Activated T-helper 1 cell treated with anti-CD3 and anti-CD28 coated beads, Interleukin-12 subunit alpha, Interleukin-12 subunit beta, Interleukin-2, Interleukin-4 antibody, amounts not matched to agents 30 ng/mL and 10 ng/mL and 1 ng/mL, durations not matched to agents 14 hours and 24 hours and 36 hours (primary cell): ENCODE measurements around the gene ZNF554. TPM values are rescaled to one million over a fixed set of nuclear protein-coding genes. Genes with fewer than 3 reads are reported as not detected.

Experiments used
- DNase-seq: peaks from one replicate; pipeline ENCODE4 v3.0.0; 2021; ENCODE audit warnings: low spot score
- H3K27ac Mint-ChIP-seq: one replicate; pipeline ENCODE4 v1.8.0; 2021; ENCODE audit warnings: mild to moderate bottlenecking, mixed read lengths
- H3K27me3 Mint-ChIP-seq: one replicate; pipeline ENCODE4 v1.8.0; 2022; ENCODE audit warnings: mild to moderate bottlenecking, moderate library complexity, mixed read lengths; ENCODE audit not compliant: insufficient read depth
- H3K36me3 Mint-ChIP-seq: one replicate; pipeline ENCODE4 v1.8.0; 2021; ENCODE audit warnings: low read depth, mixed read lengths
- H3K4me1 Mint-ChIP-seq: one replicate; pipeline ENCODE4 v1.8.0; 2021; ENCODE audit warnings: low read depth, mixed read lengths
- H3K4me3 Mint-ChIP-seq: one replicate; pipeline ENCODE4 v1.8.0; 2021; ENCODE audit warnings: mild to moderate bottlenecking, moderate library complexity, mixed read lengths
- H3K9me3 Mint-ChIP-seq: one replicate; pipeline ENCODE4 v1.8.0; 2021; ENCODE audit warnings: mixed read lengths
- intact Hi-C: fragments of 100-400 bp; cut with micrococcal nuclease; formaldehyde crosslinking; loops from one replicate; pipeline ENCODE4 v1.15.1; 2024
- total RNA-seq: library from RNA; stranded (reverse); gene quantifications from 2 replicates; pipeline ENCODE4 v1.2.3, GENCODE V29; 2022

Gene ZNF554
- total RNA-seq, 1 donor from 2014 or later = 1.9 TPM

DNA sequence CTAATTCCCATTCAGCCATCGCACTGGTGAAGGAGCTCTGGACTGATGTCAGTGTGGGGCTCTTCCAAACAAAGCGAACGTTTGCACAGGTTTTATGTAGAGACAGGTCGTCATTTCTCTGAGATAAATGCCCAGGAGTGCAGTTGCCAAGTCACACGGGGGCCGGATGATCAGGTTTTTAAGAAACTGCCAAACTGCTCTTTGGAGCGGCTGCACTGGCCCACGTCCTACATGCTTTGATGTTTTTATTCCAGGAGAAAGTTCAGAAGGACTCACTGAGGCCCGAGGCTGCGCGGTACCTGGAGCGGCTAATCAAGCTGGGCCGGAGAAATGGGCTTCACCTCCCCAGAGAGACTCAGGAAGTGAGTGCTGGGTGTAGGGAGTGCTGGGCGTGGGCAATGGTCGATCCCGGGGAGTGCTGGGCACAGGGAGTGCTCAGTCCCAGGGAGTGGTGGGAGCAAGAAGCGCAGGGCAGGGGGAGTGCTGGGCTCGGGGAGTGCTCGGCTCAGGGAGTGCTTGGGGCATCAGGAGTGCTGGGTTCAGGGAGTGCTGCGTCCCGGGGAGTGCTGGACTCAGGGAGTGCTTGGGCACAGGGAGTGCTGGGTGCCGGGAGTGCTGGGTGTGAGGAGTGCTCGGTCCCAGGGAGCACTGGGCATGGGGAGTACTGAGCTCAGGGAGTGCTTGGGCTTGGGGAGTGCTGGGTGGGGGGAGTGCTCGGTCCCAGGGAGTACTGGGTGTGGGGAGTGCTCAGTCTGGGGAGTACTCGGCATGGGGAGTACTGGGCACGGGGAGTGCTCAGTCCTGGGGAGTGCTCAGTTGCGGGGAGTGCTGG, 23.6 kb upstream of the ZNF554 start:
- H3K27me3 Mint-ChIP-seq = no peaks in the 10 kb centered on the region
- peaks cover 25% of the 10 kb centered on the region for H3K36me3 Mint-ChIP-seq
- no peaks in the 10 kb centered on the region for H3K9me3 Mint-ChIP-seq
- DNase-seq = no peak
- H3K4me3 Mint-ChIP-seq = no peak overlapping the region
- no peak overlapping the region for H3K27ac Mint-ChIP-seq
- intact Hi-C loops = no loop called here
- no peaks in the 10 kb centered on the region for H3K4me1 Mint-ChIP-seq

DNA sequence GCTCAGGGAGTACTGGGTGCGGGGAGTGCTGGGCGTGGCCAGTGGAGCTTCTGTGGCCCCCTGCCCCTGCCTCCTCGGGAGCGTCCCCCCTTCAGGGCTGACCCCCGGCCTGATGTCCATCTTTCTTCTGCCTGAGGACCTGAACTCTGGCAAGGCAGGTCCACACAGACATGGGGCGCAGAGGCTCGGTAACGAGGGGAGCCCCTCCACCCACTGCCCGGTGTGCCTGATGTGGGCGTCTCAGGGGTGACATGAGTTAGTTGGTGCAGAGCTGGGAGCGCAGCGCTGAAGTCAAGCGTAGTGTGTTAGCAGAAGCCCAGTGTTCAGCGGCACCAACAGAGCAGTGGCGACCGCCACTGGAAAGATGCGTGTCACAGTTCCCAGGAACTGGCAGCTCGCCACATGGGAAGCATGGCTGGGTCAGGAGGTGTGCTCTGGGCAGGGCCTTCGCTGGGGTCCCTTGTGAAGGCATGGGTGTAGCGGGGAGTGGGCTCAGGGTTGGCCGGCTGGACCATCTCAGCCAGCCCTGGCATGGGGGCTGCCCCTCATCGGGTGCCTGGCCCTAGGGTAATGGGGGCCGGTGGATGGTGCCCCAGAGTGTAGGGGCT, 22.9 kb upstream of the ZNF554 start:
- H3K4me3 Mint-ChIP-seq = no peak overlapping the region

DNA sequence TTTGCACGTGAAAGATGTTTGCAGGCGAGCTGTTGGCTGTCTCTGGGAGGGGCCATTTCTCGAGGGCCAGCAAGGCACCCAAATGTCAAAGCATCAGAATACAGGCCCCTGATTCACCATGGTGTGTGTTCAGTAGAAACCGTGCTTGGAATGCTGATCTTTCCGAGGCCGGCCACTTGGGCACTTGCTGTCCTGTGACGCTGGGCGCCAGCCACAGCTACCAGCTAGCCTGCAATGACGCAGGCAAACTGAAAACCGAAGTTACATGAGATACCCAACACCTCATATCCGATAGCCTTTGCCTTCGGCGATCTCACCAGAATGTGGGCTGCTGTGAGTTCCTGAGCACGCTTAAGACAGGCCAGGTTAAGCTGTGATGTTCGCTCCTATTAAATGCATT, 22.4 kb upstream of the ZNF554 start:
- Mint-ChIP-seq H3K4me3 (no peak overlapping the region), H3K27ac (no peak overlapping the region), H3K4me1 (no peaks in the 10 kb centered on the region), H3K36me3 (peaks cover 24% of the 10 kb centered on the region), H3K9me3 (no peaks in the 10 kb centered on the region), H3K27me3 (no peaks in the 10 kb centered on the region)
- intact Hi-C loops = no loop called here
- no peak for DNase-seq

More for the DNA sequence above, 22.9 kb upstream of the ZNF554 start:
- no peaks in the 10 kb centered on the region for H3K9me3 Mint-ChIP-seq
- peaks cover 26% of the 10 kb centered on the region for H3K36me3 Mint-ChIP-seq
- H3K27ac Mint-ChIP-seq = no peak overlapping the region
- H3K4me1 Mint-ChIP-seq = no peaks in the 10 kb centered on the region
- H3K27me3 Mint-ChIP-seq = no peaks in the 10 kb centered on the region
- DNase-seq = no peak
- intact Hi-C loops = no loop called here

DNA sequence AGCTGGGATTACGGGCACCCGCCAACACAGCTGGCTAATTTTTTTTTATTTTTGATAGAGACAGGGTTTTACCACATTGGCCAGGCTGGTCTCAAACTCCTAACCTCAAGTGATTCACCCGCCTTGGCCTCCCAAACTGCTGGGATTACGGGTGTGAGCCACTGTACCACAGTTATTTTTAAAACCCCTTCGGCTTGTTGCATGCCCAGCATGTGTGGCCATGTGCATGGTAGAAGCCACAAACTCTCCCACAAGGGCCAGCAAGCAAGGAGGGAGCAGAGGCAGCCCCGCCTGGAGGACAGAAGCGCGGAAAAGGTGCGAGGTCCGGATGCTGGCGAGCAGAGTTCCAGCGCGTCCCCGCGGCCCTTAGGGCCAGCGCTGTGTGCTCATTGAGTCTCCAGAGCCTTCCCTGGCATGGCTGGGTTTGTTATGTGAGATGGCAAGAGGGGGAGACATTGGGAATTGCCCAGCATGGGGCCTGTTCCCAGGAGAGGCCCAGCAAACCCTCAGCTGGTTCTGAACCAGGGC, 21.4 kb upstream of the ZNF554 start:
- Mint-ChIP-seq H3K4me1 (peaks cover 6% of the 10 kb centered on the region), H3K27ac (no peak overlapping the region), H3K9me3 (no peaks in the 10 kb centered on the region), H3K36me3 (peaks cover 30% of the 10 kb centered on the region), H3K4me3 (no peak overlapping the region), H3K27me3 (no peaks in the 10 kb centered on the region)
- DNase-seq = no peak
- intact Hi-C loops = no loop called here

DNA sequence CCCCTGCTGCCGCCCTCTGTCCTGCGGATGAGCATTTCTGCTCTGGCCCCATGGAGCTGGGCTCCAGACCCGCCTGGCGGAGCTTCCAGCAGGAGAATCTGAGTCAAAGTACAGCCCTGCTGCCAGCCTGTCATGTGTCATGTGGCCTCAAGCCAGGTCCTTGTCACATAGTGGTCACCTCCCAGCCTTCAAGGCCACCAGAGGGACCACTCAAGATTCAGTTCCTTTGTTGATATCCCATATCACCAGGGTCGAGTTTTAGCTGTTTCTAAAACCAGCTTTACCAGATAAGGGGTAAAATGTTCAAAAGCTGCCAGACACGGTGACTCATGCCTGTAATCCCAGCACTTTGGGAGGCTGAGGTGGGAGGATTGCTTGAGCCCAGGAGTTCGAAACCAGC, 20.9 kb upstream of the ZNF554 start:
- Mint-ChIP-seq H3K4me1 (peaks cover 6% of the 10 kb centered on the region), H3K27ac (no peak overlapping the region), H3K9me3 (no peaks in the 10 kb centered on the region), H3K27me3 (no peaks in the 10 kb centered on the region), H3K4me3 (no peak overlapping the region), H3K36me3 (peaks cover 28% of the 10 kb centered on the region)
- DNase-seq = no peak
- intact Hi-C loops = no loop called here

DNA sequence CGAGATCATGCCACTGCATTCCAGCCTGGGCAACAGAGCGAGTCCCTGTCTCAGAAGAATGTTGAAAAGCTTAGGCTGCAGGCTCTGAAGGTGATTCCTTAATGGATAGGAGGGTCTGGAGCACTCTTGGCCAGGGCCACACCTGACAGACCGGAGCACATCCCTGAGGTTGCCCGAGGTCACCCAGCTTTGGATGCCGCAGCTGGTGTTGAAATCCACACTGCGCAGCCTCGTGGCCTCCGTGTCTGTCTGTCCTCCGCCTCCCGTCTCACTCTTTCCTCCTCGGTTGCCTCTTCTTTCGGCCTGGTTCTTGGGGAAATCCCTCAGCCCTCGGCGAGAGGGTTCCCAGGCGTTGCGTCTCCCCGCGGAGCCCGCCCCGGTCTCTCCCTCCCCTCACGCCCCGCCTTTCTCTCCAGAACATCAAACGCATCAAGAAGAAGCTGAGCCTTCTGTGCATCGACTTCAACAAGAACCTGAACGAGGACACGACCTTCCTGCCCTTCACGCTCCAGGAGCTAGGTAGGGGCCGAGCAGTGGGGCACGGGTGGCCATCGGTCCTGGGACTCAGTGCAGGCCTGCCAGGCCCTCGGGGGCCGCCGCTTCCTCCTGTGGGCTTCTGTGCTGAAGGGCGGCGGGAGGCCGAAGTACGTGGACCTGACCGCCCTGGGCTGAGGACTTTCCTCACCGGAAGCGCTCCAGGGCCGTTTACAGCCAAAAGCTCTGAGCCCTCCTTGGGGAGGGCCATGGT, 20.2 kb upstream of the ZNF554 start:
- Mint-ChIP-seq H3K27me3 (no peaks in the 10 kb centered on the region), H3K36me3 (peaks cover 26% of the 10 kb centered on the region), H3K4me3 (no peak overlapping the region), H3K27ac (no peak overlapping the region), H3K9me3 (no peaks in the 10 kb centered on the region), H3K4me1 (peaks cover 6% of the 10 kb centered on the region)
- DNase-seq = no peak
- intact Hi-C loops = no loop called here

DNA sequence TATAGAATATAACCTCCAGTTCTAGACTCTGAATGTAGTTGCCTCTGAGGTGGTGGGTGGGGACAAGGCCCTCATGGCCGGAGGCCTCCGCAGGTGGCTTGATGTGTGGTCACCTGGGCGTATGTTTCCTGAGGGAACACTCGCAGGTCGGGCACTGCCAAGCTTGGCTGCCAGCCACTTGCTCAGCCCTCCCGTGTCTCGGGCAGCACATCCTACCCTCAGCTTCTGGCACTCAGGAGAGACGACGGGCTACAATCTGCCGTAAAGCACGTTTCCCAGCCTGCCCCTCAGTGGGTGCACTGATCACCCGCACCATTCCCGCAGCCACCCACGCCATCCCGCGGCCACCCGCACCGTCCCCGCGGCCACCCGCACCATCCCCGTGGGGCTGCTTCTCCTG, 19.2 kb upstream of the ZNF554 start:
- Mint-ChIP-seq H3K9me3 (no peaks in the 10 kb centered on the region), H3K4me1 (peaks cover 6% of the 10 kb centered on the region), H3K27me3 (no peaks in the 10 kb centered on the region), H3K4me3 (no peak overlapping the region), H3K36me3 (peaks cover 23% of the 10 kb centered on the region), H3K27ac (no peak overlapping the region)
- intact Hi-C loops = no loop called here
- no peak for DNase-seq

DNA sequence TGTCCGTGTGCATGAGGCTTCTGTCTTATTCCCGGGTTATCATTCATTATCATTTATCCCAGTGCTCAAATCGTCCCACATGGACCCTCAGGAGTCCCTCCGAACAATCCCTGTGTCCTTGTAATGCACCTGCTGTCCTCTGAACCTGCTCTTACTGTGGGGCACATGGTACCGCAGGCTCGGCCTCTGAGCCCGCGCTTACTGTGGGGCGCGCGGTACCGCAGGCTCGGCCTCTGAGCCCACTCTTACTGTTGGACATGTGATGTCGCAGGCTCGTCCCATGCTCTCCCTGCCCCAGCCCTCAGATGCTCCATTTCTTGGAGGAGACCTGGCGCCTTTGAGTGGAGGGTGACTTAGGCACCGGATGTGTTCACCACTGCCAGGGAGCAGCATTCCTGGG, 16.8 kb upstream of the ZNF554 start:
- DNase-seq = no peak
- peaks cover 18% of the 10 kb centered on the region for H3K36me3 Mint-ChIP-seq
- no peak overlapping the region for H3K4me3 Mint-ChIP-seq
- no peaks in the 10 kb centered on the region for H3K9me3 Mint-ChIP-seq
- H3K4me1 Mint-ChIP-seq = peaks cover 6% of the 10 kb centered on the region
- no peak overlapping the region for H3K27ac Mint-ChIP-seq
- no peaks in the 10 kb centered on the region for H3K27me3 Mint-ChIP-seq
- intact Hi-C loops = no loop called here

DNA sequence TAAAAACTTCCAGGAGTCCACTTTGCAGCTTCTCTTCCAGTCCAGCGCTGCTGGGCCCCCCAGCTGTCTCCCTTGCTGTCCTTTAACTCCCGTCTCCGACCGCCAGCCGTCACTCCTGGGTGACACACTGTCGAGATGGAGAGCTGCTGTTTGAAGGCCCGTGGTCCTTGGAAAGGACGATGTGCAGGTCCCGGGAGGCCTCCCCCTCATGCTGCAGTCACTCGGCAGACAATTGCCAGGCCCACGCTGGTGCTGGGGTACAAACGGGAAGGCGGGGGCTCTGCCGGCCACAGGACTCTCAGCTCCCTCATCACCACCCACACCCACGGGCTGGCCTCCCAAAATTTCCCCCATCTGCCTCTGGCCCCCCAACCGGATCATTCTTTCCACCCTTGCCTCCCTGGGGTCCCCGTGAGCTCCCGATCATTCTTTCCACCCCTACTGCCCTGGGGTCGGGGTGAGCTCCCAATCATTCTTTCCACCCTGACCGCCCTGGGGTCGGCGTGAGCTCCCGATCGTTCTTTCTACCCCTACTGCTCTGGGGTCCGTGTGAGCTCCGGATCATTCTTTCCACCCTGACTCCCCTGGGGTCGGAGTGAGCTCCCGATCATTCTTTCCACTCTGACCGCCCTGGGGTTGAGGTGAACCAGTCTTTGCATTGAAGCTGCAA, 16.0 kb upstream of the ZNF554 start:
- Mint-ChIP-seq H3K4me3 (no peak overlapping the region), H3K9me3 (no peaks in the 10 kb centered on the region), H3K4me1 (peaks cover 6% of the 10 kb centered on the region), H3K36me3 (peaks cover 18% of the 10 kb centered on the region), H3K27ac (peak overlapping the region; percentile 18), H3K27me3 (no peaks in the 10 kb centered on the region)
- intact Hi-C loops = no loop called here
- DNase-seq = no peak

DNA sequence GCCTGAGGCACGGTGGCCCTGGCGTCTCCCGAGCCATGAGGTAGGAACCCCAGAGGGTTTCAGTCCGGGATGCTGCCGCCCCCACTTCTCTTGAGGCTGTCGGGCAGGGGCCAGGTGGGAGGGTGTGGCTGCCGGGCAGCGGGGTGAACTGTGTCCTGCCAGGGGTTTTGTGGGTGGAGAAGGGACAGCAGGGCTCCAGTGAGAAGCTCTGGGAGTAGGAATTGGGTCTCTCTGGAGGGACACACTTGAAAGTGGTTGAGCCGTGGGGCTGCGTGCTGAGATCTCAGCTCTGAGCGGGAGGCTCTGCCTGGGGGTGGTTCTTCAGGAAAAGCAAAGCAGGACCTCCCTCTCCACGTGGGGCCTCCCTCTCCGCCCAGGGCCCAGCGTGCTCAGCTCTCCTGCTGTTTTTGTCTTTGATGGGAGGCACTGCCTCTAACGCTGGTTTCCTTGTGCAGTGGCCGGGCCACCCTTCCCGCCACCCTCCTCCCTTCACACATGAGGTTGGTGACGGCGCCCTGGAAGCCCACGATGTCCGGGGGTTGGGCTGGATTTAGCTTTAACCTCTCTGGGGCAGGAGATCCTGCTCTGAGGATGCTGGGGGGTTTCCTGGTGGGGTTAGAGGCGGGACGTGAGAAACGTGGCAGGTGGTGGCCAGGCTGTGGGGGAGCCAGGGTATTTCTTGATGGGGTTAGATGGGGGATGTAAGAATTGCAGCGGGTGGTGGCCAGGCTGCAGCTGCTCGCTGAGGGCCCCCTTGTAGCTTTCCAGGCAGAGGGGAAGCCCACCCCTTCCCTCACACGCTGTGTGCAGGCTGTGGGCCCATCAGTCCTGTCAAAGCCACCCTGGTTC, 15.3 kb upstream of the ZNF554 start:
- Mint-ChIP-seq H3K4me1 (peaks cover 6% of the 10 kb centered on the region), H3K27me3 (no peaks in the 10 kb centered on the region), H3K4me3 (no peak overlapping the region), H3K9me3 (no peaks in the 10 kb centered on the region), H3K36me3 (peaks cover 23% of the 10 kb centered on the region), H3K27ac (peak overlapping the region; percentile 18)
- intact Hi-C loops = no loop called here
- no peak for DNase-seq

DNA sequence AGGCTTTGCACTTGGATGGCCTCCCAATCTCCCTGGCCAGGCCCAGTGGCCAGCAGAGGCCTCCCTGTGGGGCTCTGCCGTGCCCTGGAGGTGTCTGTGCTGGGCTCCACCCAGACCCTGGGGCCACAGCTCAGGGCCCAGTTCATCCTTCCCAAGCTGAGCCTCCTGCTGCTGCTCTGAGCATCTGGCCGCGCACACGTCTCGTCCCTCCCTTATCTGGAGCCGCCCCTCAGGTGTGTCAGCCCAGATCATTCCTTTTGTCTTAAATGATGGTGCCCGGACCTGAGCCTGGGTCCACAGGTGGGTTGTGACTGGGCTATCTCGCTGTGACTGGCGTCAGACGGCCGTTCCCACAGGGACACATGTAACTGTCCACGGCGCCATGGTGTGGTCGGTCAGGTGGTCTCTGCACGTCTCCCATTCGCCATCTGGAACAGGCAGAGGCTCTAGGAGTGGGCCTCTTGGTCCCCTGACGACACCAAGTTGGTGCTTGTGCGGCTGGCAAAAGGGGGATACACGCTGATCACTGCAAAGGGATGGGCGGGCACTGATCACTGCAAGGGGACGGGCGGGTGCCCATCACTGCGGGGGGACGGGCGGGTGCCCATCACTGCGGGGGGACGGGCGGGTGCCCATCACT, 14.3 kb upstream of the ZNF554 start:
- Mint-ChIP-seq H3K4me3 (no peak overlapping the region), H3K36me3 (peaks cover 23% of the 10 kb centered on the region), H3K27ac (no peak overlapping the region), H3K27me3 (no peaks in the 10 kb centered on the region), H3K4me1 (peaks cover 6% of the 10 kb centered on the region), H3K9me3 (no peaks in the 10 kb centered on the region)
- intact Hi-C loops = no loop called here
- no peak for DNase-seq
